Mucosa of rectum (tissue), 2 donors: ENCODE measurements around the gene HEG1.
"Not testable (repeated sequence)": the region's sequence is repeated elsewhere in the genome, so short reads cannot be mapped to it uniquely, and the experiment has no call there.

Experiments
- H3K27ac ChIP-seq, 2 donors: one replicate each; pipeline ENCODE4 v1.7.0; 2013; ENCODE audit warnings: inconsistent platforms in 2 of 2, low read depth in 2 of 2, low read length in 2 of 2
- H3K27me3 ChIP-seq, 2 donors: one replicate each; pipeline ENCODE4 v1.7.0; 2013; ENCODE audit warnings: low read length in 2 of 2; ENCODE audit not compliant: control insufficient read depth in 2 of 2, insufficient read depth in 2 of 2
- H3K36me3 ChIP-seq, 2 donors: one replicate each; pipeline ENCODE4 v1.7.0; 2013; ENCODE audit warnings: low read length in 2 of 2; ENCODE audit not compliant: control insufficient read depth in 2 of 2, insufficient read depth in 2 of 2
- H3K4me1 ChIP-seq, 2 donors: one replicate each; pipeline ENCODE4 v1.7.0; 2013; ENCODE audit warnings: low read length in 2 of 2, mild to moderate bottlenecking in 1 of 2; ENCODE audit not compliant: control insufficient read depth in 2 of 2, insufficient read depth in 2 of 2
- H3K4me3 ChIP-seq, 2 donors: one replicate each; pipeline ENCODE4 v1.7.0; 2013; ENCODE audit warnings: low read length in 2 of 2
- H3K9ac ChIP-seq, 2 donors: one replicate each; pipeline ENCODE4 v1.7.0; 2013; ENCODE audit warnings: low read length in 2 of 2, low read depth in 1 of 2, mild to moderate bottlenecking in 1 of 2
- H3K9me3 ChIP-seq, 2 donors: one replicate each; pipeline ENCODE4 v1.7.0; 2013; ENCODE audit warnings: low read length in 2 of 2; ENCODE audit not compliant: control insufficient read depth in 2 of 2
- donor health status: healthy.
- donor health status: Normal muscosa, but diverticular disease.

Gene HEG1

DNA sequence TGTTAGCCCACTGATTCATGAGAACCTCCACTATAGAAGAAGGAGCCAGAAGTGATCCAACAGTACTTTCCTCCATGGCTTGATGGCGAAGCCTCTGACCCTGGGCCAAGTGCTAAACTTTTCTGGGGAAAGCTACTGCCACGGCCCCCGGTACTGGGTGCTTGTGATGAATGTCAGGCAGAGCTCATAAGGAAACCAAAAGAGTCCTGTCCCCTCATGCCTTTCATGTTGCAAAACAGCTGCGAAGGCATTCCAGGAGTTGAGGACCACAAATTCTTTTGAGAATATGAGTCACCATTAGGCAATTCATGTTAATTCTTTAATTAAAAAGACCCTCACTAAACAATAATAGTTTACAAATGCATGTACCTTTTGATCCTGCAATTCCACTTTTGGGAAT lies 26.5 kb upstream of the HEG1 start:
- H3K9ac ChIP-seq, H3K9me3 ChIP-seq, H3K4me1 ChIP-seq, H3K36me3 ChIP-seq, H3K27me3 ChIP-seq, H3K4me3 ChIP-seq, H3K27ac ChIP-seq: not testable (repeated sequence)

GRCh38 chr3:125080077-125080476 lies 24.3 kb upstream of the HEG1 start:
- H3K4me3 ChIP-seq: no peak overlapping the region
- no peaks in the 10 kb centered on the region for H3K9me3 ChIP-seq
- no peak overlapping the region for H3K9ac ChIP-seq
- H3K27ac ChIP-seq: no peak overlapping the region
- H3K4me1 ChIP-seq: no peaks in the 10 kb centered on the region
- H3K36me3 ChIP-seq: no peaks in the 10 kb centered on the region
- no peaks in the 10 kb centered on the region for H3K27me3 ChIP-seq

- H3K9me3 ChIP-seq: no peaks in the 10 kb centered on the region
- H3K27me3 ChIP-seq: no peaks in the 10 kb centered on the region
- H3K9ac ChIP-seq: no peak overlapping the region
- H3K4me3 ChIP-seq: no peak overlapping the region
- no peaks in the 10 kb centered on the region for H3K4me1 ChIP-seq
- H3K36me3 ChIP-seq: no peaks in the 10 kb centered on the region
- H3K27ac ChIP-seq: no peak overlapping the region
Measured at GRCh38 chr3:125079675-125080045, 23.9 kb upstream of the HEG1 start.

- H3K4me1 ChIP-seq: no peaks in the 10 kb centered on the region
- H3K4me3 ChIP-seq: no peak overlapping the region
- H3K27me3 ChIP-seq: no peaks in the 10 kb centered on the region
- H3K9me3 ChIP-seq: no peaks in the 10 kb centered on the region
- H3K9ac ChIP-seq: no peak overlapping the region
- H3K27ac ChIP-seq: no peak overlapping the region
- no peaks in the 10 kb centered on the region for H3K36me3 ChIP-seq
Measured at GRCh38 chr3:125078951-125079674, 23.3 kb upstream of the HEG1 start.

DNA sequence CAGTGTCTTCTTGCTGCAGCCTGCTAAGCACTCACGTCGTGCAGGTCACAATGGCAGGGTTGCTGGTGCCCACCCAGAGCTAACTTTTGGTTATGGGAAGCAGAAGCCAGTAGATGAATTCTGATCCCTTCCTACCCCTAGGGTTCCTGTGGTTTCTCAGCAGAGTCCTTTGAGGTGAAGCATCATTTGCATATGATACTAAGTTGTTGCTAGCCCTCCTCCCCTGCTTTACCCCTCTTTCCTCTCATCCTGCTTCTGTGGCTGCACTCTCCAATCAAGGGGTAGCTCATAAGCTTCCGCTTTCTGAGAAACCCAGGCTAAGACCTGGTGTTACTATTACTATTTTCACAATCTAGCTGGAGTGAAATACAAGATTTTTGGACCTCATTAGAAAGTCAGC lies 22.1 kb upstream of the HEG1 start:
- Histone ChIP-seq H3K4me1 (no peaks in the 10 kb centered on the region), H3K27me3 (no peaks in the 10 kb centered on the region)

DNA sequence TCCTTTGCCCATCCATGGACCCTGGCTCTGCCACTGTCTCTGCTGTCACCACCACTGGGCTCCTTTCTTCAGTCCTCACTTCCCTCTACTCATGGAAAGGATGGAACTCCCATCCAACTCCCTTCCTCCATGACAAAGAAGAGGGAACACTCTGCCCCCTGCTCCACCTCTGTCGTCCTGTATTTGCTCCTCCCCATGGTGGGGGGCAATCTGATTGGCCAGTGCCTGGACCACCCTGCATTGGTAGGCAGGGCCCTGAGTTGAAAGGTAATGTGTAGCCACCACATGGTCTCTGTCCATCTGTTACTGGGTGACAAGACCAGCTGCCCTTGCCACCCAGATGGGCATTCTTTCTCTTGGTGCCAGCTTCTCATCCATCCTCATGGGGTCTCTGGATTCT lies 20.7 kb upstream of the HEG1 start:
- no peaks in the 10 kb centered on the region for H3K27me3 ChIP-seq
- no peaks in the 10 kb centered on the region for H3K9me3 ChIP-seq
- no peak overlapping the region for H3K27ac ChIP-seq
- H3K4me3 ChIP-seq: no peak overlapping the region
- no peaks in the 10 kb centered on the region for H3K4me1 ChIP-seq
- no peaks in the 10 kb centered on the region for H3K36me3 ChIP-seq
- no peak overlapping the region for H3K9ac ChIP-seq

More for the DNA sequence above, 22.1 kb upstream of the HEG1 start:
- H3K9ac ChIP-seq: no peak overlapping the region
- no peak overlapping the region for H3K27ac ChIP-seq
- H3K9me3 ChIP-seq: no peaks in the 10 kb centered on the region
- no peak overlapping the region for H3K4me3 ChIP-seq
- H3K36me3 ChIP-seq: no peaks in the 10 kb centered on the region

DNA sequence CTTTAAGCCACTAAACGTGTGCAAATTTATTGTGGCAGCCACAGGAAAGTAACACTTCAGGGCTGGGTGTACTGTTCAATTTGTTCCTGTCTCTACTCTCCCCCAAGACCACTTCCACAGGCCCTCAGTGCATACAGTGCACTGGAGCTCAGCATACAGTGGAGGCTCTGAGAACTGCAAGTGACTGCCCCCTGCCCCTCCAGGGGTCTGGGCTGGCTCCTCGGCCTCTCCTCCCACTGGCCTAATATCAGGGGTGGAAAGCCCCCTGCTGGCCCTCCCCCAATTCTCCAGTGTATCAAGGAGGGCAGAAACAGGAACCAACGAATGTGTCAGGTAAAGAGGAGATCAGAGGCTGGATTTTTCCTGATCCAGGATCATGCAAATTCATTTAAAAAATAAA lies 19.9 kb upstream of the HEG1 start:
- Histone ChIP-seq H3K27ac (no peak overlapping the region), H3K27me3 (no peaks in the 10 kb centered on the region), H3K9ac (no peak overlapping the region), H3K9me3 (no peaks in the 10 kb centered on the region), H3K4me3 (no peak overlapping the region), H3K4me1 (no peaks in the 10 kb centered on the region), H3K36me3 (no peaks in the 10 kb centered on the region)

DNA sequence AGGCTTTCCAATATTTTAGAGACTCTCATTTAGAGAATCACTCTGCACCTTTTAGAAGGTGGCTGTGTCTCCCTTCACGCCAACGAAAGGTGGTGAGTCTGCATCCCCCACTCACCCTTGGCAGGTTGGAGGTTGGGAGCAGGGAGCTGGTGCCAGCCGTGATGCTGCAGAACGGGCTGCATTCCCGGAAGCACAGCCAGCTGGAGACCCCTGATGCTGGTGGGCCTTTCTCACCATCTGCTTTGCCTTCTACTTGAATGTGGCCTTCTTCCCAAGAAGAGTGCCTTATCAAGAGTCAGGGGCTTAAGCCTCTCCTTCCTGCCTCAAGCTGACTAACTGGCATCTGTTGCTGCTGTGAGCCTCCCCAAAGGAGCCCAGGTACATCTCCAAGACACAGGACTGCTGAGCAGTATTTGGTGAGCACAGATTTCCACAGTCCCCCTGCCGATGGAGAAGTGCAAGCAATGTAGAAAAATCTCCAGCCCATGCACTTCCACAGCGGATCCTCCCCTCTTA lies 17.7 kb upstream of the HEG1 start:
- Histone ChIP-seq H3K4me3 (no peak overlapping the region), H3K27me3 (no peaks in the 10 kb centered on the region), H3K9ac (no peak overlapping the region), H3K27ac (no peak overlapping the region), H3K36me3 (no peaks in the 10 kb centered on the region), H3K9me3 (no peaks in the 10 kb centered on the region), H3K4me1 (no peaks in the 10 kb centered on the region)

- H3K9ac ChIP-seq: no peak overlapping the region
- H3K27ac ChIP-seq: no peak overlapping the region
- H3K27me3 ChIP-seq: no peaks in the 10 kb centered on the region
- H3K36me3 ChIP-seq: no peaks in the 10 kb centered on the region
- H3K4me3 ChIP-seq: no peak overlapping the region
- no peaks in the 10 kb centered on the region for H3K9me3 ChIP-seq
- no peaks in the 10 kb centered on the region for H3K4me1 ChIP-seq
Measured at GRCh38 chr3:125072749-125073389, 17.1 kb upstream of the HEG1 start.

- Histone ChIP-seq H3K36me3 (no peaks in the 10 kb centered on the region), H3K4me1 (no peaks in the 10 kb centered on the region), H3K27me3 (no peaks in the 10 kb centered on the region), H3K4me3 (no peak overlapping the region), H3K9me3 (no peaks in the 10 kb centered on the region), H3K9ac (no peak overlapping the region), H3K27ac (no peak overlapping the region)
Measured at GRCh38 chr3:125072301-125072700, 16.5 kb upstream of the HEG1 start.
